ENCODE data around the gene IL17A.

IL17A gene

DNA sequence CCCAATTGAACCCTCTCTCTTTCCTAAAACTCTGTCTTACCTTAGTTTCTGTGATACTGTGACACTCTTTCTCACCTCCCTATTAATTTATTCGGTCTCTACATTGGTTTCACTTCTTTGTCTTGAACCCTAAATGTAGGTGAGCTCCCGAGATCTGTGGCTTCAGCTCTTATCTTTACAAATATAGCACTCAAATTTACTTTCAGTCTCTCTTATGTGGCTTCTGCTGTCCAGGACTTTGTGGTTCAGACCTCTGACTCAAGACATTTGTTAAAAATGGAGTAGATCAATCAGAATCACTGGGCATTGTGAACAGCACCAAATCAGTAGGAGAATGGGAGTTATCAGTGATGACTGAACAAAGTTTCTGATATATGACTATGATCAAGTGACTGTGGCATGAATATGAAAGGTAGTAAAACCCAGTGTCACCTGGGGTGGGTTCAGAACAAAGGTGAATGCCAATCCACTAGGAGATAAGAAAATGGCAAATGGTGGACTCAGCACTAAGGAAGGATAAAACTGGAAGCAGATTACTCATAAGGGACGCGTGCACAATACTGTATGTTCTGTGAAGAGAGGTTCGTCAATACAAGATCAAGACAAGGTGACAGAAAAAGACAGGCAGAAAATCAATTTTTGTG lies 30.9 kb downstream of the IL17A start:
- no peak for DNase-seq (ENCODE audit: low spot score)

DNA sequence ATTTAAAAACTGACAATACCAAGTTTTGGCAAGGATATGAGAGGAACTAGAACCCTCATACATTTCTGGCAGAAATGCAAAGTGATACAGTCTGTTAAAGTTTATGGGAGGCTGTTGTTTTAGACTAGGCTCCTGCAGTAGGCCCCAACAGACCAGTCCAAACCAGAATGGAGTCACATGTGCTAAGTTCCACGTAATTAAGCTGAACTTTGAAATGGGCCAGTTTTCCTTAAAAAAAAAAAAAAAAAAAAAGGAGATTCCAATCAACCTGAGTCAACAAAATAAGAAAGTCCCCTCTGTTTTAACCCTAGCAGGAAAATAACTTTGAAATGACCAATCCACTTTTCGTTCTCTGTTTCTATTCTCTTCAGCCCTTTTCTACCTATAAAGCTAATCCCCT lies 31.6 kb downstream of the IL17A start:
- DNase-seq (ENCODE audit: low spot score) = no peak

DNA sequence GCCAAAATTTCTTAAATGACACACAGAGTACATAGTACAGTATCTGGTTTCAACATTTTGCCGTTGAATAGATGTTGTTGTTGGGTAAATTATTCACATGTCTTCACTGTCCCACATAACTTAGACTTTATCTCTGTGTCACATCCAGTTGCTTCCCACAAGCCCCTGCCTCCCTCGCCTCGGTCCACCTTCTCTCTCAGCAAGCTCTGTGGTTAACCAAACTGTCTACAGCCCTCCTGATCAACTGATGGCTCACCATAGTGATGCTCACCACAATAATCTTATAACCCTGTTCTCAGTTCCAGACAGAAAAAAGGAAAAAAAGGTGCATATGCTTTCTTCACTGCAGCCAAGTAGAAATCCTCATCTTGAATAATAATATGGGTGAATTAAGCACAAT lies 35.1 kb downstream of the IL17A start:
- DNase-seq (ENCODE audit: low spot score) = no peak

DNA sequence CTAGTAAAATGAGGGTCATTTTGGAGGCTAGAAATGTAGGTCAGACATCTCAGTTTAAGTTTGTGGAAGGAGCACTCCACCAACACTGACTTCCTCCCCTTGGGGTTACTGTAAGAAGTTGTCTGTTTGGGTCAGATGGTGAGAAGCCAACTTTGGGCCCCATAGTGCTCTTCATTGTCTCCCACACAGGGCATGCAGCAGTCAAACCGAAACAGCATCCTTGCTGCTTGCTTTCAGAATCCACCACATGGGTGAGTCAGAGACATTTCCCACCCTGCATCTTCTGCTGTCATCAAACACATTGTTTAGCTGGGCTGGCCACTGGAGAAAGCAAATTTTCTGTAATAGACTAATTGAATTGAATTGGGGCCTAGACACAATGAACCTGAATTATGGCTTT lies 41.3 kb downstream of the IL17A start:
- peak; percentile 19 for DNase-seq (ENCODE audit: low spot score)

DNA sequence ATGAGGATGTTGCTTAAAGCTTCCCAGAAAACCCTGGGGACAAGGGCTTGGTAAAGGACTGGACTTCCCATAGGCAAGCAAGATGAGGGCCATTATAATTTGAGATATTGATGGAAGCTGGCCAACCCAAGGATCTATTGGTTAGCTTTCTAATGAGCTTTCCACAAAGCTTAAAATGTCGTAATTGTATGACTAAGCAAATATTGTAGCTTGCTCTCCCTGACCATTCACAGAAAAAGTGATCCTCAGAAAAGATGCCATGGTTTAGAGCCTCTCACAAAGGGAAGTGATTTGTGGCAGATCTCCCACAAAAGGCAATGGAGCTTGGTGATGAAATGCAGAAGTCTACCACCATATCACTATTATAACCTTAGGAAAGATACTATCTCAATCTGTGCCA lies 44.5 kb downstream of the IL17A start:
- DNase-seq (ENCODE audit: low spot score) = no peak

DNA sequence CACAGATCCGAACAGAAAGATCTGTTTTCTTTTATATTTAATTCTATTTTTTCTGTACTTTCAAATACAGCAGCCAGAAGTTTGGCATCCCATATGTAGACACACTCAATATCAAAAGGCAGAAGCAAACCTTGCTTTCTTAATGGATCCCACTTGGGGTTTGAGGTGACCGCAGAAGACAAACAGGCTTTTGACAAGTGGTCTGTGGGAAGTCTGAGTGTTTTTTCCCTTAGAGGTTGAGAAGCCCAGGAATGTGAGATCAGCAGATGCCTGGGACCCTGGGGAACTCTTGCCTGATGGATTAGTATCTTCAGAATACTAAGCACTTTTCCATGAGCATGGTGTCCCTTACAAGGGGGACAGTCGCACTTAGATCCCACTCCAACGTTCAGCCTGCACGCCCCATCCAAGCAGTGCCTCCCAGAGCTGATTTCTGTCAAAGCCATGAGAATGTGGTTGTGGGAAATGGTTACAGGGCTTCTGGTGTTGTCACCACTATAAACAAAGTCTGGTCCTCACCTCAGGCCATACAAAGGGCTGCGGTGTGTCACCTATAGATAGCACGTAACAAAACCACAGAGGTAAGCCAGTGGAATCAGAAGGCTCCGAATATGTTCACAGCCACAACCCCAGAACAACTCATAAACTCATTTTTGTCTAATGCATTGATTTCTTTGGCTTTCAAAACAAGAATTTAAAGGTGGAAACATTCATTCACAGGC lies 45.4 kb downstream of the IL17A start:
- no peak for DNase-seq (ENCODE audit: low spot score)

DNA sequence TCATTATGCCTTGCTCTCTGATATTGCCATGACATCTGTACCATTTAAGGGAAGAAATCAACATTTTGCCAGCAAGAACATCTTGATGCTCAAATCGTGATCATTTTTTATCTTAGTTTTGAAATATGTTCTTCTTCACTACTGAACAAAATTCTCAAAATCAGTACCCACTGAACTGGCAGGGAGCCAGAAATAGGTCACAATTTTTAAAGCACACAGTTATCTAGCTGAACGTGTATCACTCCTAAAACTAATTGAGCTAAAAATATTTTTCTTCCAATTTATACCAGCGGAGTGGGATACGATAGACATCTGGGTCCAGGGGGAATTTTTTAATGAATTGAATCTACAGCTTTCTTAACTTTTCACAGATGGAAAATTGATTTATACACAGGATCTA lies 46.8 kb downstream of the IL17A start:
- no peak for DNase-seq (ENCODE audit: low spot score)

DNA sequence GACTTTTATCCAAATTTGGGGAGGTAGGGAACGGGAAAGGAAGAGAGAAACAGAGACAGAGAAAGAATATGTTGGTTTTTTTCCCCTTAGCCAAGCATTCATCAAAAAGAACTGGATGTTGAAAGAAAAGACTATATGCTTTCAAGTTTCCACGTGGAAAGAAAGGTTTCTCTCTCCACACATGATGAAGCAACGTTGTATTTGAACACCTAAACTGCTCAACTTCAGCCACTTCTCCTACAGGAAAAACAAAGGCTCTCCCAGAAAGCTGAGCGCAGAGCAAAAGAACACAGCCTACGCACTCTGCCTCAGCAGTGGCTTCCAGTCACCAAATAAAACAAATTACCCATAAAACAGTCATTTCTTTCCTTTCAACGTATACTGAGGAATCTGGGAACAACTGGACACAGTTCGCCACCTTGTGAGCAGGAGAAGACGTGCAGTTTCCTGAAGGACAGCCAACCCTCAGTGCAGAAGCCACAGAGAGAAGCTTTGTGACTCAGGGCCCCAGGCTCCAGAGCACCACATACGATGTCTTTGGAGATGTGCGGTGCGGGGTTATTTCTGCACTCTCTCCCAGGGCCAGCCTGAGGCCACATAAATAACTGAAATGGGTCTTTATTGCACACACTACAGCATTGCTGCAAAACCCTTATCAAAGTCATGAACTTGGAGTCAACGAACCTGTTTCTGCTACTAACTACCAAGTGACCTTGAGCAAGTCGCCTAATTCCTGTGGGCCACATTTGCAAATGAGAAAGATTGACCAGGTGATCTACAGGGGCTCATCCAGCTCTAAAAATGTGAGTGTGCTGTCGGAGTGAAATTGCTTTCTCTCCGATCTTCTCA lies 48.0 kb downstream of the IL17A start:
- no peak for DNase-seq (ENCODE audit: low spot score)
